ENCODE measurements around the gene KYNU.

DNA sequence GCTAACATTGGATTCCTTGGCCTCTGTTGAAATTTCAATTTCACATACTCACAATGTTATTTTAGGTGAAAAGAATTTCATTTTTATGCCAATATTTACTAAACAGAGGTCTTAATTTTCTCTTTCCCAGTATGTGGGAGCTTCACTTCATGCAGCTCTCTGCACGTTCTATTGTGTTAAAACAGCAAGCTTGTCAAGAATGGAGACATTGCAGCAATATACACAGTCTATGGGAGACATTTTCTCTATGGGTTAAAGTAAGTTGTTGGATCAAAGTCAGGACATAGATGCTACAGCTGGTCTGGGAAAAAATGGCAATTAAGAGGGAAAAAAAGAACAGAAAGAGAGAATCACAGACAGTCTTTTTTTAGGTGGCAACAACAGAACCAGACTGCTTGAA, 181.4 kb downstream of the KYNU start:
- TF ChIP-seq, protein P1, sequence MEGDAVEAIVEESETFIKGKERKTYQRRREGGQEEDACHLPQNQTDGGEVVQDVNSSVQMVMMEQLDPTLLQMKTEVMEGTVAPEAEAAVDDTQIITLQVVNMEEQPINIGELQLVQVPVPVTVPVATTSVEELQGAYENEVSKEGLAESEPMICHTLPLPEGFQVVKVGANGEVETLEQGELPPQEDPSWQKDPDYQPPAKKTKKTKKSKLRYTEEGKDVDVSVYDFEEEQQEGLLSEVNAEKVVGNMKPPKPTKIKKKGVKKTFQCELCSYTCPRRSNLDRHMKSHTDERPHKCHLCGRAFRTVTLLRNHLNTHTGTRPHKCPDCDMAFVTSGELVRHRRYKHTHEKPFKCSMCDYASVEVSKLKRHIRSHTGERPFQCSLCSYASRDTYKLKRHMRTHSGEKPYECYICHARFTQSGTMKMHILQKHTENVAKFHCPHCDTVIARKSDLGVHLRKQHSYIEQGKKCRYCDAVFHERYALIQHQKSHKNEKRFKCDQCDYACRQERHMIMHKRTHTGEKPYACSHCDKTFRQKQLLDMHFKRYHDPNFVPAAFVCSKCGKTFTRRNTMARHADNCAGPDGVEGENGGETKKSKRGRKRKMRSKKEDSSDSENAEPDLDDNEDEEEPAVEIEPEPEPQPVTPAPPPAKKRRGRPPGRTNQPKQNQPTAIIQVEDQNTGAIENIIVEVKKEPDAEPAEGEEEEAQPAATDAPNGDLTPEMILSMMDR (IDR thresholded peaks at IDR 0.05; ENCODE audit: low read length): no peak
- no peak for TF ChIP-seq EZH2 (IDR thresholded peaks at IDR 0.05; ENCODE audit: borderline replicate concordance, low read length)
